PC-9 (cell line): ENCODE data around the gene MIF.
"Not testable (repeated sequence)": the region's sequence is repeated elsewhere in the genome, so short reads cannot be mapped to it uniquely, and the experiment has no call there.

Source experiments
- EZH2 ChIP-seq: fragments of 200-600 bp; sonication (generic); IDR thresholded peaks from 2 replicates; pipeline ENCODE4 v1.8.0; 2017; ENCODE audit warnings: antibody characterized with exemption, low read depth
- TF ChIP-seq, protein P1 (sequence below): fragments of 200-600 bp; sonication (generic); conservative IDR thresholded peaks from 2 replicates; pipeline ENCODE4 v1.6.1; 2017; ENCODE audit warnings: mixed run types, antibody characterized with exemption, mild to moderate bottlenecking, moderate library complexity

DNA sequence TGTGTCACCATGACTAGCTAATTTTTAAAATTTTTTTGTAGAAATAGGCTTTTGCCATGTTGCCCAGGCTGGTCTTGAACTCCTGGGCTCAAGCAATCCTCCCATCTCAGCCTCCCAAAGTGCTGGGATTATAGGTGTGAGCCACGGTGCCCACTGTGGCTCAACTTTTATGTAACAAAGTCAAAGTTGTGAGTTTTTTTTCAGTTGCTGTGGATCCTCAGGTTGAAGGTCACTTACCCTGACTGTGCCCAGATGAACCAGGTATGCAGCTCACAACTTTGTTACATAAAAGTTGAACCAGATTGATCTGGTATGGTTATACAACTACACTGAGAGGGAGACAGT, 26.1 kb downstream of the MIF start:
- TF ChIP-seq, protein P1, sequence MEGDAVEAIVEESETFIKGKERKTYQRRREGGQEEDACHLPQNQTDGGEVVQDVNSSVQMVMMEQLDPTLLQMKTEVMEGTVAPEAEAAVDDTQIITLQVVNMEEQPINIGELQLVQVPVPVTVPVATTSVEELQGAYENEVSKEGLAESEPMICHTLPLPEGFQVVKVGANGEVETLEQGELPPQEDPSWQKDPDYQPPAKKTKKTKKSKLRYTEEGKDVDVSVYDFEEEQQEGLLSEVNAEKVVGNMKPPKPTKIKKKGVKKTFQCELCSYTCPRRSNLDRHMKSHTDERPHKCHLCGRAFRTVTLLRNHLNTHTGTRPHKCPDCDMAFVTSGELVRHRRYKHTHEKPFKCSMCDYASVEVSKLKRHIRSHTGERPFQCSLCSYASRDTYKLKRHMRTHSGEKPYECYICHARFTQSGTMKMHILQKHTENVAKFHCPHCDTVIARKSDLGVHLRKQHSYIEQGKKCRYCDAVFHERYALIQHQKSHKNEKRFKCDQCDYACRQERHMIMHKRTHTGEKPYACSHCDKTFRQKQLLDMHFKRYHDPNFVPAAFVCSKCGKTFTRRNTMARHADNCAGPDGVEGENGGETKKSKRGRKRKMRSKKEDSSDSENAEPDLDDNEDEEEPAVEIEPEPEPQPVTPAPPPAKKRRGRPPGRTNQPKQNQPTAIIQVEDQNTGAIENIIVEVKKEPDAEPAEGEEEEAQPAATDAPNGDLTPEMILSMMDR: not testable (repeated sequence)
- TF ChIP-seq EZH2: not testable (repeated sequence)
